C4-2B (cell line): ENCODE results near the gene CYP1B1.

ENCODE experiments used
- ZFX ChIP-seq: fragments of 450-650 bp; IDR thresholded peaks from 2 replicates; pipeline ENCODE4 v1.6.1; 2017
- TF ChIP-seq, protein P1 (sequence below): fragments of 450-650 bp; conservative IDR thresholded peaks from 2 replicates; pipeline ENCODE4 v1.5.1; 2017; ENCODE audit warnings: mild to moderate bottlenecking

DNA sequence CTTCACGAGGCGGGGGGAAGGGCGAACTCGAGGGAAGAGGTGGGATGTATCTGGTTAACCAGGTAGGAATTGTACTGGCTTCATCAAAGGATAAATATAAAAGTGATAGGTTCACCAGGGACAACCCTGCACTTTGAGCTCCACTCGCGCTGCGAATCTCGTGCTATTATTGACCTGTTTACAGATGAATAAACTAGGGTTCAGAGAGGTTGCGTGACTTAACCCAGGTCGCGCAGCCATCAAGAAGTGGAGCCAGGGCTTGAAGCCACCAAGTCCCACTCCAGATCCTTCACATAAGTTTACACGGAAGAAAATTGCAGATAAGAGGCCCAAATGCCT, 1.4 kb upstream of the CYP1B1 start:
- TF ChIP-seq, protein P1, sequence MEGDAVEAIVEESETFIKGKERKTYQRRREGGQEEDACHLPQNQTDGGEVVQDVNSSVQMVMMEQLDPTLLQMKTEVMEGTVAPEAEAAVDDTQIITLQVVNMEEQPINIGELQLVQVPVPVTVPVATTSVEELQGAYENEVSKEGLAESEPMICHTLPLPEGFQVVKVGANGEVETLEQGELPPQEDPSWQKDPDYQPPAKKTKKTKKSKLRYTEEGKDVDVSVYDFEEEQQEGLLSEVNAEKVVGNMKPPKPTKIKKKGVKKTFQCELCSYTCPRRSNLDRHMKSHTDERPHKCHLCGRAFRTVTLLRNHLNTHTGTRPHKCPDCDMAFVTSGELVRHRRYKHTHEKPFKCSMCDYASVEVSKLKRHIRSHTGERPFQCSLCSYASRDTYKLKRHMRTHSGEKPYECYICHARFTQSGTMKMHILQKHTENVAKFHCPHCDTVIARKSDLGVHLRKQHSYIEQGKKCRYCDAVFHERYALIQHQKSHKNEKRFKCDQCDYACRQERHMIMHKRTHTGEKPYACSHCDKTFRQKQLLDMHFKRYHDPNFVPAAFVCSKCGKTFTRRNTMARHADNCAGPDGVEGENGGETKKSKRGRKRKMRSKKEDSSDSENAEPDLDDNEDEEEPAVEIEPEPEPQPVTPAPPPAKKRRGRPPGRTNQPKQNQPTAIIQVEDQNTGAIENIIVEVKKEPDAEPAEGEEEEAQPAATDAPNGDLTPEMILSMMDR: no peak
- no peak for TF ChIP-seq ZFX
